ENCODE data around the gene DHX35. TPM values are rescaled to one million over a fixed set of nuclear protein-coding genes. Genes with fewer than 3 reads are reported as not detected.

Gene DHX35
- total and polyA plus RNA-seq, 7 experiments from 2014 or later = 4.7 to 13.3 (median 10.5) TPM

DNA sequence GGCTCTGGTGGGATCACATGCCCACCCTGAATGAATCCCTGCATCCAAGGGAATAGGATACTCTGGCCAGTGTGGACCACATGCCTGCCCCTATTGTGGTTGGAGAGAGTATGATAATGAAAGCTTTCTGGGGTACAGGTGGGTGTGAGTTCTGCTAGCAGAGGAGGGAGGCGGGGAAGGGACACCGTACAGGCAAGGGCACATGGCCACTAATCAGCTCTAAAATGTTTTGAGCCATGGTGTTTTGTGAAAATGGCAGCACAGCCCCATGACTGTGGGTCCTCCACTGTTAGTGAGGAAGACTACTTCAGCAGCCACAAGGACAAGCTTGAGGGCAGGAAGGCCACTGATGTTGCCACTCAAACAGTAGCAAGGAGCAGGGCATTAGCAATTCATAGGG is 11.9 kb upstream of the DHX35 start:
- no peak overlapping the region for H3K27ac Mint-ChIP-seq
- no peak for DNase-seq
- Histone ChIP-seq H3K9me3 (ENCODE audit: control insufficient read depth in 2 of 3, low read length in 3 of 3) (no peaks in the 10 kb centered on the region), H3K27ac (ENCODE audit: low read depth, low read length) (no peak overlapping the region), H3K36me3 (ENCODE audit: control insufficient read depth in 2 of 3, insufficient read depth in 3 of 3, low read length in 3 of 3) (no peaks in the 10 kb centered on the region), H3K27me3 (ENCODE audit: control insufficient read depth in 2 of 2, insufficient read depth in 2 of 2, low read length in 2 of 2) (no peaks in the 10 kb centered on the region), H3K4me3 (ENCODE audit: low read length) (no peak overlapping the region), H3K4me1 (ENCODE audit: control insufficient read depth in 2 of 2, insufficient read depth in 2 of 2, low read length in 2 of 2) (no peaks in the 10 kb centered on the region)
- no peaks in the 10 kb centered on the region for H3K4me1 Mint-ChIP-seq
- ChIA-PET CTCF (no interaction called here), POLR2A (interaction anchor here (1.2 kb wide), 1 partner anchor 9 kb away, joined by 3 read pairs; no protein-coding TSS in a partner anchor)
- H3K36me3 Mint-ChIP-seq = peaks cover 0 to 26% (median 7%) of the 10 kb centered on the region in 5 donors
- no peaks in the 10 kb centered on the region for H3K9me3 Mint-ChIP-seq
- H3K4me3 Mint-ChIP-seq = no peak overlapping the region
- H3K27me3 Mint-ChIP-seq = no peaks in the 10 kb centered on the region
- no peak for ATAC-seq
- intact Hi-C loops (cut with micrococcal nuclease) = no loop called here

GRCh38 chr20:38951611-38952010 is 10.5 kb upstream of the DHX35 start:
- ChIA-PET POLR2A (no interaction called here), CTCF (interaction anchor here (0.6 kb wide), 1 partner anchor 231 kb away, joined by 3 read pairs; no protein-coding TSS in a partner anchor)
- Mint-ChIP-seq H3K4me1 (no peaks in the 10 kb centered on the region), H3K4me3 (no peak overlapping the region), H3K27ac (no peak overlapping the region), H3K9me3 (no peaks in the 10 kb centered on the region), H3K27me3 (no peaks in the 10 kb centered on the region), H3K36me3 (peaks cover 0 to 21% (median 7%) of the 10 kb centered on the region in 5 donors)
- intact Hi-C loops (cut with micrococcal nuclease) = no loop called here
- Histone ChIP-seq H3K4me1 (ENCODE audit: control insufficient read depth in 2 of 2, insufficient read depth in 2 of 2, low read length in 2 of 2) (no peaks in the 10 kb centered on the region), H3K9me3 (ENCODE audit: control insufficient read depth in 2 of 3, low read length in 3 of 3) (no peaks in the 10 kb centered on the region), H3K27me3 (ENCODE audit: control insufficient read depth in 2 of 2, insufficient read depth in 2 of 2, low read length in 2 of 2) (no peaks in the 10 kb centered on the region), H3K4me3 (ENCODE audit: low read length) (no peak overlapping the region), H3K27ac (ENCODE audit: low read depth, low read length) (no peak overlapping the region), H3K36me3 (ENCODE audit: control insufficient read depth in 2 of 3, insufficient read depth in 3 of 3, low read length in 3 of 3) (no peaks in the 10 kb centered on the region)
- ATAC-seq = no peak
- no peak for DNase-seq

- no peaks in the 10 kb centered on the region for H3K27me3 ChIP-seq (ENCODE audit: control insufficient read depth in 2 of 2, insufficient read depth in 2 of 2, low read length in 2 of 2)
- Mint-ChIP-seq H3K36me3 (peaks cover 0 to 21% (median 7%) of the 10 kb centered on the region in 5 donors), H3K27me3 (no peaks in the 10 kb centered on the region), H3K9me3 (no peaks in the 10 kb centered on the region), H3K4me3 (no peak overlapping the region), H3K27ac (no peak overlapping the region), H3K4me1 (no peaks in the 10 kb centered on the region)
- no peak overlapping the region for H3K27ac ChIP-seq (ENCODE audit: low read depth, low read length)
- H3K9me3 ChIP-seq (ENCODE audit: control insufficient read depth in 2 of 3, low read length in 3 of 3) = no peaks in the 10 kb centered on the region
- no peaks in the 10 kb centered on the region for H3K4me1 ChIP-seq (ENCODE audit: control insufficient read depth in 2 of 2, insufficient read depth in 2 of 2, low read length in 2 of 2)
- DNase-seq (no peak), ATAC-seq (no peak)
- intact Hi-C loops (cut with micrococcal nuclease) = no loop called here
- H3K36me3 ChIP-seq (ENCODE audit: control insufficient read depth in 2 of 3, insufficient read depth in 3 of 3, low read length in 3 of 3) = no peaks in the 10 kb centered on the region
- no peak overlapping the region for H3K4me3 ChIP-seq (ENCODE audit: low read length)
- CTCF ChIA-PET = interaction anchor here (0.6 kb wide), 1 partner anchor 231 kb away, joined by 3 read pairs; no protein-coding TSS in a partner anchor
- POLR2A ChIA-PET = interaction anchor here (0.6 kb wide), 1 partner anchor 99 kb away, joined by 3 read pairs; no protein-coding TSS in a partner anchor
Observed at GRCh38 chr20:38952153-38952552, 10.0 kb upstream of the DHX35 start.

DNA sequence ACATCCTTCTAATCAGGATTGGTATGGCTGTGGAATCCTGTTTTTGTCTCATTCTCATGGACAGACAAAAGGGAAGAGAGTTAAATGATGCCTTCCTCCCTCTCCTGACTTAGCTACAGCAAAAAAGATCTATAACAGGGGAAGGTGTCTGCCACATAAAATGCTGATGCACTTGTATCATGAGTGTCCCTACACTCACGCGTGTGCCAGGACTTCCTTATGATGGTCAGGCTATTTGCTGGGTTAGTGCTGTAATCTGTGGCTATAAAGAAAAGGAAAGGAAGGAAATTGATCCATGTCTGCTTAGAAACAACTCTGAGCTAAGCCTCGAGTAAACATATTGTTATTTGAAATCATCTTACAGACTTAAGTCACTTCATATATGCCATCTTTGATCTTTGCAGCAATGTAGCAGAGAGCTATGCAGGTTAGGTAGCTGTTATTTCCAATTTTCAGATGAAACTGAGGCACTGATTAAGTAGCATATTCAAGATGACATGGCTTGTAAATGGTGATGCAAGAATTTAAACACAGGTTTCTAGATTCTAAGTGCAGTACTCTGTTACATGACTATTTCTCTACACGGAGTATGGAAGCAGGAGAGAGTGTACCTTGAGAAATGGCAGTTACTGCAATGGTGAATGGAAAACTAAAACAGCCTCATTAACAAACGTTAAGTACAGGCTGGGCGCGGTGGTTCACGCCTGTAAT is 8.4 kb upstream of the DHX35 start:
- Mint-ChIP-seq H3K36me3 (peaks cover 0 to 18% (median 7%) of the 10 kb centered on the region in 5 donors), H3K27me3 (no peaks in the 10 kb centered on the region), H3K27ac (no peak overlapping the region), H3K4me3 (no peak overlapping the region), H3K9me3 (no peaks in the 10 kb centered on the region), H3K4me1 (no peaks in the 10 kb centered on the region)
- H3K27ac ChIP-seq (ENCODE audit: low read depth, low read length) = no peak overlapping the region
- no peak overlapping the region for H3K4me3 ChIP-seq (ENCODE audit: low read length)
- no peak for ATAC-seq
- no peak for DNase-seq
- H3K36me3 ChIP-seq (ENCODE audit: control insufficient read depth in 2 of 3, insufficient read depth in 3 of 3, low read length in 3 of 3) = no peaks in the 10 kb centered on the region
- no peaks in the 10 kb centered on the region for H3K4me1 ChIP-seq (ENCODE audit: control insufficient read depth in 2 of 2, insufficient read depth in 2 of 2, low read length in 2 of 2)
- no peaks in the 10 kb centered on the region for H3K27me3 ChIP-seq (ENCODE audit: control insufficient read depth in 2 of 2, insufficient read depth in 2 of 2, low read length in 2 of 2)
- H3K9me3 ChIP-seq (ENCODE audit: control insufficient read depth in 2 of 3, low read length in 3 of 3) = no peaks in the 10 kb centered on the region
- ChIA-PET CTCF (no interaction called here), POLR2A (interaction anchor here (1.2 to 1.4 kb wide), 2 partner anchors 9 to 32 kb away, joined by 3 to 5 read pairs; no protein-coding TSS in a partner anchor)
- intact Hi-C loops (cut with micrococcal nuclease) = no loop called here

DNA sequence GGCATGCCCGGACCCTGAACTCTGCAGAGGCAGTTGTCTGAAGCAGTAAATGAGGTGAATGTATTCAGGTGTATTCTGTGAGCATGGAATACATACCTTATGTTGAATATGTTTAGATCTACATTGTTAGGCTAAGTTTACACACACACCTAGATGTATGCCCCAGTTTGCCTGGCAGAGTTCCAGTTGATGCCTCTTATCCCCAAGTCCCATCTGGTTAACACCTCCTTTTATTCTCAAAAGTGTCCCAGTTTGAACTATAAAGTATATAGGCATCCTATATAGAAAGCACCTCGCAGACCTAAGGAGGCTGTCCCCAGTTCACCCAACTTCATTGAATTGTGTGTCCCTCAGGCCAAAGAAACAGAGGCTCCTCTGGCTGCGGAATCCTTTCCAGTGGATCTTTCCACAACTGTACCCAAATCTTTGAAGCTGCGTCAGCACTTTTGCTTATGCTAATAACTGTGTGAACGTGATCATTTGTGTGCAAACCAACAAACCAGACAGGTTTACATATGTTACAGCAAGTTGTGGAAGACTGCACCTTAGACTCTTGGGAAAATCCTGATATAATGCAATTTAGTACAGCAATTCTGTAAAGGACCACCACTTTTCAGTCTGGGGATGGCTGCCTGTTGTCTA is 4.8 kb upstream of the DHX35 start:
- Mint-ChIP-seq H3K27ac (no peak overlapping the region), H3K4me1 (peaks cover 7 to 20% (median 12%) of the 10 kb centered on the region in 7 donors), H3K4me3 (no peak overlapping the region), H3K36me3 (peaks cover 0 to 4% (median 2%) of the 10 kb centered on the region in 5 donors), H3K27me3 (no peaks in the 10 kb centered on the region), H3K9me3 (no peaks in the 10 kb centered on the region)
- ChIA-PET POLR2A (no interaction called here), CTCF (no interaction called here)
- DNase-seq = no peak
- H3K4me1 ChIP-seq (ENCODE audit: control insufficient read depth in 2 of 2, insufficient read depth in 2 of 2, low read length in 2 of 2) = peaks cover 0 to 7% of the 10 kb centered on the region in 2 donors
- intact Hi-C loops (cut with micrococcal nuclease) = no loop called here
- H3K27ac ChIP-seq (ENCODE audit: low read depth, low read length) = no peak overlapping the region
- no peaks in the 10 kb centered on the region for H3K9me3 ChIP-seq (ENCODE audit: control insufficient read depth in 2 of 3, low read length in 3 of 3)
- ATAC-seq = no peak
- no peaks in the 10 kb centered on the region for H3K27me3 ChIP-seq (ENCODE audit: control insufficient read depth in 2 of 2, insufficient read depth in 2 of 2, low read length in 2 of 2)
- no peak overlapping the region for H3K4me3 ChIP-seq (ENCODE audit: low read length)
- peaks cover 0 to 2% (median 0%) of the 10 kb centered on the region in 3 experiments for H3K36me3 ChIP-seq (ENCODE audit: control insufficient read depth in 2 of 3, insufficient read depth in 3 of 3, low read length in 3 of 3)

DNA sequence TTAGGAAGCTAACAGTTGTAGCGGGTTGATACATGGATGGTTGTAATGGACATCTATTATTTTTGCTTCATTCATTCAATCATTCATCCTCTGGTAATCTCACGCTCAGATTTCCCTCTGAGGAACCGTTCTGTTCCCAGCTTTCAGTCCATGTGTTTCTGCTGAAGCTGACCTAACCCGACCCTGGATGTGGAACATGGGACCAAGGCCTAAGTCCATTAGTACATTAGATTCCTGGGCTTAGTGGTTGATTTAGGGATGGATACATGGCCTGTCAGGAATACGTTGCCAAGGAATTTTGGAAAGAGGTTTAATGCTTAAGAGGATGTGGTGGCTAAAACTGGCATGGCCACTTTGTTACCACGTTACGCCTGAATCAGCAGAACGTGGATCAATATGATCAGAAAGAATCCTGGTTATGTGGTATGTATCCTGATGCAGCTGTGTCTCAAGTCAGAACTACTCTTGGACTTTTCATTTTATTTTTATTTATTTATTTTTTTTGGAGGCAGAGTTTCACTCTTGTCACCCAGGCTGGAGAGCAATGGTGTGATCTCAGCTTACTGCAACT is 4.1 kb upstream of the DHX35 start:
- CTCF ChIA-PET = interaction anchor here (0.7 kb wide), 1 partner anchor 12 kb away, joined by 4 read pairs; no protein-coding TSS in a partner anchor
- Histone ChIP-seq H3K4me1 (ENCODE audit: control insufficient read depth in 2 of 2, insufficient read depth in 2 of 2, low read length in 2 of 2) (peaks cover 5 to 10% of the 10 kb centered on the region in 2 donors), H3K4me3 (ENCODE audit: low read length) (no peak overlapping the region), H3K9me3 (ENCODE audit: control insufficient read depth in 2 of 3, low read length in 3 of 3) (no peaks in the 10 kb centered on the region), H3K27ac (ENCODE audit: low read depth, low read length) (no peak overlapping the region), H3K36me3 (ENCODE audit: control insufficient read depth in 2 of 3, insufficient read depth in 3 of 3, low read length in 3 of 3) (peaks cover 0 to 4% (median 0%) of the 10 kb centered on the region in 3 experiments), H3K27me3 (ENCODE audit: control insufficient read depth in 2 of 2, insufficient read depth in 2 of 2, low read length in 2 of 2) (no peaks in the 10 kb centered on the region)
- no peak overlapping the region for H3K27ac Mint-ChIP-seq
- no peaks in the 10 kb centered on the region for H3K9me3 Mint-ChIP-seq
- POLR2A ChIA-PET = no interaction called here
- no peak for ATAC-seq
- no peak overlapping the region for H3K4me3 Mint-ChIP-seq
- H3K4me1 Mint-ChIP-seq = peaks cover 10 to 25% (median 17%) of the 10 kb centered on the region in 7 donors
- DNase-seq = no peak
- no peaks in the 10 kb centered on the region for H3K27me3 Mint-ChIP-seq
- H3K36me3 Mint-ChIP-seq = peaks cover 0 to 3% (median 0%) of the 10 kb centered on the region in 5 donors
- intact Hi-C loops (cut with micrococcal nuclease) = no loop called here

Measured in naive thymus-derived CD4-positive, alpha-beta T cell (primary cell).